ENCODE results near the gene KLHL6. TPM values are rescaled to one million over a fixed set of nuclear protein-coding genes. Genes with fewer than 3 reads are reported as not detected.
"Not testable (repeated sequence)": the region's sequence is repeated elsewhere in the genome, so short reads cannot be mapped to it uniquely, and the experiment has no call there.

The KLHL6 gene
- total RNA-seq, 3 donors from 2014 or later = 27.9 to 35.5 (median 29.9) TPM

DNA sequence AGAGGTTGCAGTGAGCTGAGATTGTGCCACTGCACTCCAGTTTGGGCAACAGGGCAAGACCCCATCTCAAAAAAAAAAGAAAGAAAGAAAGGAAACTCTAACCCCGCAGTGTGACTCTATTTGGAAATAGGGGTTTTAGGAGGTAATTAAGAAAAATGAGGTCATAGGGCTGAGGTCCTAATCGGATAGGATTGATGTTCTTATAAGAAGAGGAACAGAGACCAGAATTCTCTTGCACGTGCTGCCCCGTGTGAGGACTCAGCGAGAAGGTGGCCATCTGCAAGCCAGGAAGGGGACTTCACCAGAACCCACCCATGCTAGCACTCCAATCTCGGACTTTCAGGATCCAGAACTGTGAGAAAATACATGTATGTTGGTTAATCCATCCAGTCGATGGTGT lies 25.8 kb downstream of the KLHL6 start:
- H3K36me3 Mint-ChIP-seq (ENCODE audit: insufficient read depth) = peaks cover 63% of the 10 kb centered on the region
- DNase-seq = no peak
- no peak for ATAC-seq
- no peak overlapping the region for H3K4me3 Mint-ChIP-seq
- H3K4me1 Mint-ChIP-seq (ENCODE audit: low read depth) = peaks cover 58% of the 10 kb centered on the region
- H3K27me3 Mint-ChIP-seq (ENCODE audit: low read depth) = no peaks in the 10 kb centered on the region
- no peaks in the 10 kb centered on the region for H3K9me3 Mint-ChIP-seq

DNA sequence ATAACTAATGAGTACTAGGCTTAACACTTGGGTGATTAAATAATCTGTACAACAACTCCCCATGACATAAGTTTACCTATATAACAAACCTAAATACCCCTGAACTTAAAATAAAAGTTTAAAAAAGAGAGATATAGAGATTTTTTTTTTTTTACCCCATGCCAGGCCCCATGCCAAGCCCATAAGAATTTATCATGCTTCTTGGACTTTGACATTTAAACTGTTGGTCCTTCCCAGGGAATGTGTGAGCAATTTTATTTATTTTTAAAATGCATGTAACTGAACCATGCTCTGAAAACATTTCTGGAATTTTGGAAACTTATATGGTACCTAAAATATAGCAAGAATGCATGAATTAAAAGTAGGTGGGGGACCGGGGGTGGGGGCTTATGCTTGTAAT lies 26.3 kb downstream of the KLHL6 start:
- H3K36me3 Mint-ChIP-seq (ENCODE audit: insufficient read depth) = peaks cover 68% of the 10 kb centered on the region
- no peak for ATAC-seq
- H3K27me3 Mint-ChIP-seq (ENCODE audit: low read depth) = no peaks in the 10 kb centered on the region
- peaks cover 62% of the 10 kb centered on the region for H3K4me1 Mint-ChIP-seq (ENCODE audit: low read depth)
- no peak for DNase-seq
- no peak overlapping the region for H3K4me3 Mint-ChIP-seq
- H3K9me3 Mint-ChIP-seq = no peaks in the 10 kb centered on the region

DNA sequence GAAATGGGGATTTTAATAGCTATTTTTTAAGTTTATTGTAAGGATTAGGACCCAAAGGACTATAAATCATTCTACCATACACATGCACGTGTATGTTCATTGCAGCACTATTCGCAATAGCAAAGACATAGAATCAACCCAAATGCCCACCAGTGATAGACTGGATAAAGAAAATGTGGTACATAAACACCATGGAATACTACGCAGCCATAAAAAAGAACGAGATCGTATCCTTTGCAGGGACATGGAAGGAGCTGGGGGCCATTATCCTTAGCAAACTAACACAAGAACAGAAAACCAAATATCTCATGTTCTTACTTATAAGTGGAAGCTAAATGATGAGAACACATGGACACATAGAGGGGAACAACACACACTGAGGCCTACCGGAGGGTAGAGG lies 26.7 kb downstream of the KLHL6 start:
- ATAC-seq; DNase-seq; H3K27me3 Mint-ChIP-seq (ENCODE audit: low read depth); H3K4me3 Mint-ChIP-seq; H3K9me3 Mint-ChIP-seq: not testable (repeated sequence)
- Mint-ChIP-seq H3K36me3 (ENCODE audit: insufficient read depth) (peaks cover 68% of the 10 kb centered on the region), H3K4me1 (ENCODE audit: low read depth) (peaks cover 61% of the 10 kb centered on the region)

DNA sequence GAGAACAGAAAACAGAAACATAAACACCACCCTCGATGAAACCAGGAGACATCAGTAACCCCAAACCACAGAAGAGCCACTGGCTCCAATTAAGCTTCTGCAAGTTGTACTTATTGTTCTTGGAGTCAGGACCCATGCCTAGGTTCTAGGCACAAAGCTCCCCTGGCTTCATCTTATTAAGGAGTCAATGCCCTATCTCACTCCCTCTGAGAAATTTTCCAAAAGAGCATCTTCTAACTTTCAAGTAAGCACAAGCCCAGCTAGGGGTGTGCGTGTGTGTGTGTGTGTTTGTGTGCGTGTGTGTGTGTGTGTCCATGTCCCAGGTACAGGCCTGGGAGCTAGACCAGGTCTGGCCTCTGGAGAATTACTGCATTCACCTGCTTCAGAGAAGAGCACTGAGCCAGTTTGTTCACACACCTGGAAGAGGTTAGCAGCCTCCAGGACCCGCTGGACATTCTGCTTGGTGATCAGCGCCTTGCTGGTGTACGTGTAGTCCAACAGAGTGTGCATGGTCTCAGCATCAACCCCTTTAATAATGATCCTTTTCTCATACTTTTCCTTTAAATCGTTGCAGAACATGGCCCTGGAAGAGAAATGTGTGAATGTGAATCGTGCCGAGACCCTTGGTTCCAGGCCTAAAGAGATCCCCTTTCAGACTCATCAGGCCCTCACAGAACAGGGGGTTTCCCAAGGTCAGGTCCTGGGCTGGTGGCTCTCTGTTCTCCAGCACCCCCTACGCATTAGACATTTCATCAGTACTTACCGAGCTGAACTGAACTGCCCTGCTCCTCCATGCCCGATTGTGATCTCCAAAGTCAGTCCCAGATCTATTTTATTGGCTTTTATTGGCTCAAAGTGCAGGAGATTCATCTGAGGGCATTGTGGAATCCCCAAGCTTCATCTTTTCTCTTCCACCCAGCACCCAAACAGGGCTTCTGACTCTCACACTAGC lies 27.8 kb downstream of the KLHL6 start:
- peak; percentile 84 for ATAC-seq
- H3K9me3 Mint-ChIP-seq = no peaks in the 10 kb centered on the region
- no peaks in the 10 kb centered on the region for H3K27me3 Mint-ChIP-seq (ENCODE audit: low read depth)
- peaks cover 52% of the 10 kb centered on the region for H3K4me1 Mint-ChIP-seq (ENCODE audit: low read depth)
- DNase-seq = no peak
- H3K36me3 Mint-ChIP-seq (ENCODE audit: insufficient read depth) = peaks cover 67% of the 10 kb centered on the region
- H3K4me3 Mint-ChIP-seq = peak overlapping the region; percentile 42

DNA sequence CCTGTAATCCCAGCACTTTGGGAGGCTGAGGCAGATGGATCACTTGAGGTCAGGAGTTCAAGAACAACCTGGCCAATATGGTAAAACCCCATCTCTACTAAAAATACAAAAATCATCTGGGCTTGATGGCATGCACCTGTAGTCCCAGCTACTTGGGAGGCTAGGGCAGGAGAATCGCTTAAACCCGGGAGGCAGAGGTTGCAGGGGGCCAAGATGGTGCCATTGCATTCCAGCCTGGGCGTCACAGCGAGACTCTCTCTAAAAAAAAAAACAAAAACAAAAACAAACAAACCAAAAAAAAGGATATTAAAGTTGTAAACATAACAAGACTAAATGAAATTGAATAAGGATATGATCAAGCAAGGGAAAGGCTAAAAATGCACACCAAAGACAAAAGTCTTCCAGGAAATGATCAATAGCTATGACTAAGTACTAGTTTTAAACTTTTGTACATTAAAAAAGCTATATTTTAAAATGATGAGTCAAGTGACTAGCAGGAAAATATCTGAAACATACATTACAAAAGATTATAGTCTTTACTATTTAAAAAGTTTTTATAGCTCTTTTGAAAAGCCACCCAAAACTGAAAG lies 28.6 kb downstream of the KLHL6 start:
- no peaks in the 10 kb centered on the region for H3K9me3 Mint-ChIP-seq
- peaks cover 63% of the 10 kb centered on the region for H3K36me3 Mint-ChIP-seq (ENCODE audit: insufficient read depth)
- no peak overlapping the region for H3K4me3 Mint-ChIP-seq
- peaks cover 48% of the 10 kb centered on the region for H3K4me1 Mint-ChIP-seq (ENCODE audit: low read depth)
- ATAC-seq (no peak), DNase-seq (no peak)
- no peaks in the 10 kb centered on the region for H3K27me3 Mint-ChIP-seq (ENCODE audit: low read depth)

DNA sequence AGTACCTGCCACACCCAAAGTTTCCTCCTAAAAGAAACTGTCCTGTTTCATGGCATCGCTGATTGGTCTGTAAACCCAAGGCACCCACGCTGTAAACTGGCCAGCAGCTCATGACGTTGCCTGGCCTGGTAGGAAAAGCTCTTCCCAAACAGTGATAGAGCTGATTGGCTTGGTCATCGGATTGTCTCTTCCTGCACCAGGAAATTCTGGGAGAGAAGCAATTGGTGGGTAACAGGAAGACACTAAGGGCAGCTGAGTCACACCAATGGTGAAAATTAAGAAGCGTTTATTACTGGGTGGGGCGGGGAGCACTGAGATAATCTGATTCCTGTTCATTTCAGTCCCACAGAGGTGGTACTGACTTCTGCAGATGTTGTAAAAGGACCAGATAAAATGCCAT lies 31.0 kb downstream of the KLHL6 start:
- no peak overlapping the region for H3K4me3 Mint-ChIP-seq
- H3K9me3 Mint-ChIP-seq = no peaks in the 10 kb centered on the region
- no peaks in the 10 kb centered on the region for H3K27me3 Mint-ChIP-seq (ENCODE audit: low read depth)
- ATAC-seq = no peak
- no peak for DNase-seq
- peaks cover 43% of the 10 kb centered on the region for H3K4me1 Mint-ChIP-seq (ENCODE audit: low read depth)
- H3K36me3 Mint-ChIP-seq (ENCODE audit: insufficient read depth) = peaks cover 59% of the 10 kb centered on the region

DNA sequence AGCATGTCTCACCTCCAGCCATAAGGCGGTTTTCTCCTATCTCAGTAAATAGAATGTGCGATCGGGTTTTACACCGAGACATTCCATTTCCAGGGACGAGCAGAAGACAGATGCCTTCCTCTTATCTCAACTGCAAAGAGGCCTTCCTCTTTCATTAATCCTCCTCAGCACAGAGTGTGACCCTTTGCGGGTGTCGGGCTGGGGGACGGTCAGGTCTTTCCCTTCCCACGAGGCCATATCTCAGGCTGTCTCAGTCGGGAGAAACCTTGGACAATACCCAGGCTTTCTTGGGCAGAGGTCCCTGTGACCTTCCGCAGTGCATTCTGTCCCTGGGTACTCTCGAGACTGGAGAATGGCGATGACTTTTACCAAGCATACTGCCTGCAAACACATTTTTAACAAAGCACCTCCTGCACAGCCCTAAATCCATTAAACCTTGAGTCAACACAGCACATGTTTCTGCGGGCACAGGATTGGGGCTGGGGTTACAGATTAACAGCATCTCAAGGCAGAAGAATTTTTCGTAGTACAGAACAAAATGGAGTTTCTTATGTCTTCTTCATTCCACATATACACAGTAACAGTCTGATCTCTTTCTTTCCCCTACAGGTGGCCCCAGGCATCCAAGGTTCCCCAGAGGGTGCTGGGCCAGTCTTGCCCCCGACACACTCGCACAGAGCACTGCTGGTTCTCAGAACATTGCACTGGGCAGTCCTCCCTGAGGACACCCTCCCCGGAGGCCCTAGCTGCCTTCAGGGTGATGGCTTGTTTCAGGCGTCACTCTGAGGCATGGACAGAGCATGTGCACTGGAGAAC lies 34.6 kb downstream of the KLHL6 start:
- H3K4me3 Mint-ChIP-seq; ATAC-seq; H3K9me3 Mint-ChIP-seq; H3K27me3 Mint-ChIP-seq (ENCODE audit: low read depth); DNase-seq: not testable (repeated sequence)
- H3K4me1 Mint-ChIP-seq (ENCODE audit: low read depth) = peaks cover 47% of the 10 kb centered on the region
- peaks cover 47% of the 10 kb centered on the region for H3K36me3 Mint-ChIP-seq (ENCODE audit: insufficient read depth)

DNA sequence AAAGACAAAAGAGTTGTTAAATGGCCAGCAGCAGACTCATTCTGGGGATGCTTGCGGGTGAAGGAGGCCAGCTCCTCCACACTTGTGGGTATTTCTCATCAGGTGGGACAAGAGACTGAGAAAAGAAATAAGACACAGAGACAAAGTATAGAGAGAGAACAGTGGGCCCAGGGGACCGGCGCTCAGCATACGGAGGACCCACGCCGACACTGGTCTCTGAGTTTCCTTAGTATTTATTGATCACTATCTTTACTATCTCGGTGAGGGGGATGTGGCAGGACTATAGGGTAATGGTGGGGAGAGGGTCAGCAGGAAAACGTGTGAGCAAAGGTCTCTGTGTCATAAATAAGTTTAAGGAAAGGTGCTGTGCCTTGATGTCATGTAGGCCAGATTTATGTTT lies 35.2 kb downstream of the KLHL6 start:
- not testable (repeated sequence) for DNase-seq; H3K9me3 Mint-ChIP-seq; H3K27me3 Mint-ChIP-seq (ENCODE audit: low read depth); ATAC-seq; H3K4me3 Mint-ChIP-seq
- H3K36me3 Mint-ChIP-seq (ENCODE audit: insufficient read depth) = peaks cover 42% of the 10 kb centered on the region
- peaks cover 48% of the 10 kb centered on the region for H3K4me1 Mint-ChIP-seq (ENCODE audit: low read depth)

DNA sequence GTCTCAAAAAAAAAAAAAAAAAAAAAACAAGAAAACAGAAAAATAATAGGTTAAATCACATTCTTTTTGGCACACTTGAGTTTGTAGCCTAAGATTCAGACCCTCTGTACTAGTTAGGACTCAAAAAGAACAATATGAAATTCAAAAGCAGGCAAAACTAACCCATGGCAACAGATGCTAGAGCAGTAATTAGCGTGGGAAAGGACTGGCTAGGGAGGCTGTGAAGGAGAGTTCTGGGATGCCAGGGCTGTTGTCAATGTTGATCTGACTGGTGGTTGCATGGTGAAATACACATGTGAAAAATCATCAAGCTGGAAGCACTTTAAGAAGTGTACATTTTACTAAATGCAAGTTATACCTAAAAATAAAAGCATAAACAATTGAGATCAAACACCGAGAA lies 35.6 kb downstream of the KLHL6 start:
- no peaks in the 10 kb centered on the region for H3K27me3 Mint-ChIP-seq (ENCODE audit: low read depth)
- peaks cover 40% of the 10 kb centered on the region for H3K36me3 Mint-ChIP-seq (ENCODE audit: insufficient read depth)
- DNase-seq (no peak), ATAC-seq (no peak)
- H3K4me3 Mint-ChIP-seq = no peak overlapping the region
- H3K4me1 Mint-ChIP-seq (ENCODE audit: low read depth) = peaks cover 52% of the 10 kb centered on the region
- H3K9me3 Mint-ChIP-seq = no peaks in the 10 kb centered on the region

DNA sequence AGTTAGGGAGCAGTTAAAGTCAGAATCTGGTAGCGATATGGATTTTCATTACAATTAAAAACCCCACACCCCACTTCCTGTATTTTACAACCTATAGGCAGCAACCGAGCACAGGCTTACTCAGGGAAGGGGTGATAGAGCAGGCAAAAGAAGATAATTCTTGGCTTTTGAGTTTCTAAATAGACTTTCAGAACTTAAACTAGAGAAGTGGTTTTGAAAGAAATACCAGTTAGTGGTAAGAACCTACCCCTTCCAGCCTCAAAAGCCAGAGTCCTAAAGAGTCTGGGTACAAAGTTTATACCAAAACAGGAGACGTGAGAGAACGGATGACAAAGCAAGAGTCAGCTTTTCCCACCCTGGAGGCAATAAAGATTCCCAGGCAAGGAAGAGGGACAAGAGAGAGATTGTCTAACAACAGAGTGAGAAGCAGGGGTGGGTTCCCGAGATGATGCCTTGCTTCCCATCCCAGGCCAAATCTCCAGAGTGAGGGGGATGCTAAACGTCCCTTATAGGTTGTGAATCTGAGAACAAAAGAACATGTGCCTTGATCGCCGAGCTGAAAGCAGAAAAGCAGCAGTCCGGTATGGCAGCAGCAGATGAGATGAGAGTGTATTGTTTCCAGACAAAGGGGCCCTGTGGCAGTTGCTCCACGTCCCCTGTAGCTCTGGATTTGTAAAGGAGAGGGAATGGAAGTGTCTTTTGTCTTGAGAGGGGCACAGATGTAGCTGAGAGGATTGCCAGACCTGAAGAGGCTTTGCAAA lies 36.8 kb downstream of the KLHL6 start:
- H3K27me3 Mint-ChIP-seq (ENCODE audit: low read depth) = no peaks in the 10 kb centered on the region
- no peak for DNase-seq
- ATAC-seq = peak; percentile 33

DNA sequence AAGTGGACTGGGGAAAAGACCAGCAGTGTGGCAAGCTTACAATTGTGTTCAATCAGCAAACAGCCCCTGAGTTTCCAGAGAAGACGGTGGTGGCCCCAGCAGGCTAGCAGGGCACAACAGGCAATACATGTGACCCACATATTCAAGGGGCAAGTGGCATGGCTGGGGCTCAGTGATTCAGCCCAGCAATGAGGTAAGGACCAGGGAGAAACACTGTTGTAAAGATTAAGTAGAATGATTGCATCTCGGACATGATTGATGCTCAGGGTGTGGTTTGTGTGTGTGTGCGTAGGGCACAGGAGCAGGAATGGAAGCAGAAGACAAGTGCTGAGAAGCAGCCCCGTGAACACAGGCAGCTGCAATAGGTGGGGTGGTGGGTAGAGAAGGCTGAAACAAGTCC lies 37.9 kb downstream of the KLHL6 start:
- no peak for ATAC-seq
- DNase-seq = no peak
- Mint-ChIP-seq H3K36me3 (ENCODE audit: insufficient read depth) (peaks cover 30% of the 10 kb centered on the region), H3K4me3 (no peak overlapping the region), H3K27me3 (ENCODE audit: low read depth) (no peaks in the 10 kb centered on the region), H3K4me1 (ENCODE audit: low read depth) (peaks cover 68% of the 10 kb centered on the region), H3K9me3 (no peaks in the 10 kb centered on the region)

More for the DNA sequence above, 36.8 kb downstream of the KLHL6 start:
- no peaks in the 10 kb centered on the region for H3K9me3 Mint-ChIP-seq
- no peak overlapping the region for H3K4me3 Mint-ChIP-seq
- peaks cover 36% of the 10 kb centered on the region for H3K36me3 Mint-ChIP-seq (ENCODE audit: insufficient read depth)
- peaks cover 58% of the 10 kb centered on the region for H3K4me1 Mint-ChIP-seq (ENCODE audit: low read depth)

DNA sequence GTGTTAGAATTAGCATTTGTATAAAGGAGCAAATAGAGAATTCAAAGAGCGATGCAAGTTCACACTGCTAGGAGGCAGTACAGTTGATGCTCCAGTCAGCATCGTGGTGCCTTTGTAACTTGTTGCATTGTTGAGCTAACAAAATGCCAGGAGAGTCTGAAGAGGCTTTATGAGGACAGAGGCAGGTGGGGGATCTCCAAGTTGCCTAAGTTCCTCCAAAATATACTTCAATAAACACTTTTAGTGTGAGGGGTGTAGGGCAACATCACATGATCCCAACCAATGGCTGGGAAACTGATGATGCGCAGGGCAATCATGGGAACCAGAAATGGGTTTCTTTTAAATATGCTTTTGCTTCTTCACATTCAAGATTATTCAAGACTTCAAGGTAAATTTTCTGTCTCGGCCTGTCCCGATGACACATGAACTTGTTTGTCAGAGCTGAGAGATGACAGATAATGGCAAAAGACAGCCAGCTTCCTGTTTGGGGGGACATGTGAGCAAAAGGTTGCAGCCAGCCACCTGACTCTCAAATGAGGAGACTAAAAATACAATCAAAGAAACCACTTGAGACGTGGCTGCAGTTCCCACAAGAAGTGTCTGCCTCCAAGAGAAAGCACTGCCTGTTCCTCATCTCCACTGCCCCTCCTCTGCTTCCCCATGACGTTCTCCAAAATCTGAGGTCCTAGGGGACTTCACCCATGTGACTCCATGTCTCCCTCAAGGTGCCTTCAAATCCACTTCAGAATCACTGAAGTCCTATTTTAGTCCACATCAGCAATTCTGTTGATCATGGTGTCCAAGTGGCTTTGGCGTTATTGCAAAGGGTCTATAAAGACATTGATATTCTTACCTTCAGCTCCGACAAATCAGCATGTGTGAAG lies 39.3 kb downstream of the KLHL6 start:
- H3K9me3 Mint-ChIP-seq = no peaks in the 10 kb centered on the region
- no peak overlapping the region for H3K4me3 Mint-ChIP-seq
- H3K4me1 Mint-ChIP-seq (ENCODE audit: low read depth) = peaks cover 77% of the 10 kb centered on the region
- H3K27me3 Mint-ChIP-seq (ENCODE audit: low read depth) = no peaks in the 10 kb centered on the region
- DNase-seq = peak; percentile 58
- ATAC-seq = peak; percentile 82 to 85
- peaks cover 32% of the 10 kb centered on the region for H3K36me3 Mint-ChIP-seq (ENCODE audit: insufficient read depth)

DNA sequence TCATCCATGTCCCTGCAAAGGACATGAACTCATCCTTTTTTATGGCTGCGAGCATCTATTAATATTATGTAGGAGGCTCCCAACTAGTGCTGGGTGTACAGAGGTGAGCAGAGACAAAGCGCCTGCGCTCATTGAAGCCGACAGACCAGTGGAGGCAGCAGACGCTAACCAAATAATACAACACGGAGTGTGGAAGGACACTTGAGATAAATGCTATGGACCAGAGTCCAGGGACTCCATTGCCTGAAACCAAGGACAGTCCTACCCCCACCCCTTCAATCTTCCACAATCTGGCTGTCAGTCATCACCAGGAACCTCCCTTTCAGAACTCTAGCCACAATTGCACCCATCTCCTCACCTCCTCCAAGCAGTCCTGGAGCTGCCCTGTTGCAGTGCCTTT lies 41.5 kb downstream of the KLHL6 start:
- no peak for ATAC-seq

More for the DNA sequence above, 41.5 kb downstream of the KLHL6 start:
- peaks cover 27% of the 10 kb centered on the region for H3K36me3 Mint-ChIP-seq (ENCODE audit: insufficient read depth)
- no peak for DNase-seq
- no peaks in the 10 kb centered on the region for H3K9me3 Mint-ChIP-seq
- H3K27me3 Mint-ChIP-seq (ENCODE audit: low read depth) = no peaks in the 10 kb centered on the region
- peaks cover 70% of the 10 kb centered on the region for H3K4me1 Mint-ChIP-seq (ENCODE audit: low read depth)
- H3K4me3 Mint-ChIP-seq = no peak overlapping the region
